Mesothelial cell of epicardium (in vitro differentiated cells): ENCODE measurements around the gene PLPPR5. TPM values are rescaled to one million over a fixed set of nuclear protein-coding genes. Genes with fewer than 3 reads are reported as not detected.

ENCODE experiments used
- DNase-seq, 2 experiments: peaks; one replicate each; pipeline ENCODE4 v3.0.0; 2021; ENCODE audit warnings: low spot score in 2 of 2; ENCODE audit not compliant: unreplicated experiment in 2 of 2
- H3K27ac Mint-ChIP-seq: 2 replicates; pipeline ENCODE4 v1.8.0; 2021; ENCODE audit warnings: mixed read lengths
- H3K27me3 Mint-ChIP-seq: 2 replicates; pipeline ENCODE4 v1.8.0; 2021; ENCODE audit warnings: low read depth, mixed read lengths
- H3K36me3 Mint-ChIP-seq: 2 replicates; pipeline ENCODE4 v1.8.0; 2021; ENCODE audit warnings: mixed read lengths
- H3K4me1 Mint-ChIP-seq: 2 replicates; pipeline ENCODE4 v1.8.0; 2021; ENCODE audit warnings: mixed read lengths
- H3K4me3 Mint-ChIP-seq: 2 replicates; pipeline ENCODE4 v1.8.0; 2021; ENCODE audit warnings: mild to moderate bottlenecking, moderate library complexity, mixed read lengths
- H3K9me3 Mint-ChIP-seq: 2 replicates; pipeline ENCODE4 v1.8.0; 2021; ENCODE audit warnings: mixed read lengths
- total RNA-seq: library from RNA; stranded (reverse); gene quantifications from 3 replicates; pipeline ENCODE4 v1.2.1, GENCODE V29; 2021
- TF ChIP-seq, protein P1 (sequence below): fragments of 200-600 bp; sonication (generic); IDR thresholded peaks from one replicate; pipeline ENCODE4 v1.5.0; 2021; ENCODE audit warnings: antibody characterized with exemption; ENCODE audit not compliant: unreplicated experiment

PLPPR5 gene
- total RNA-seq, 1 donor from 2014 or later: 0.11 TPM

GRCh38 chr1:98874828-98875227 lies 129.8 kb downstream of the PLPPR5 start:
- Mint-ChIP-seq H3K36me3 (no peaks in the 10 kb centered on the region), H3K4me3 (no peak overlapping the region), H3K27ac (no peak overlapping the region), H3K27me3 (peaks cover 23% of the 10 kb centered on the region), H3K4me1 (no peaks in the 10 kb centered on the region), H3K9me3 (peaks cover 5% of the 10 kb centered on the region)
- TF ChIP-seq, protein P1, sequence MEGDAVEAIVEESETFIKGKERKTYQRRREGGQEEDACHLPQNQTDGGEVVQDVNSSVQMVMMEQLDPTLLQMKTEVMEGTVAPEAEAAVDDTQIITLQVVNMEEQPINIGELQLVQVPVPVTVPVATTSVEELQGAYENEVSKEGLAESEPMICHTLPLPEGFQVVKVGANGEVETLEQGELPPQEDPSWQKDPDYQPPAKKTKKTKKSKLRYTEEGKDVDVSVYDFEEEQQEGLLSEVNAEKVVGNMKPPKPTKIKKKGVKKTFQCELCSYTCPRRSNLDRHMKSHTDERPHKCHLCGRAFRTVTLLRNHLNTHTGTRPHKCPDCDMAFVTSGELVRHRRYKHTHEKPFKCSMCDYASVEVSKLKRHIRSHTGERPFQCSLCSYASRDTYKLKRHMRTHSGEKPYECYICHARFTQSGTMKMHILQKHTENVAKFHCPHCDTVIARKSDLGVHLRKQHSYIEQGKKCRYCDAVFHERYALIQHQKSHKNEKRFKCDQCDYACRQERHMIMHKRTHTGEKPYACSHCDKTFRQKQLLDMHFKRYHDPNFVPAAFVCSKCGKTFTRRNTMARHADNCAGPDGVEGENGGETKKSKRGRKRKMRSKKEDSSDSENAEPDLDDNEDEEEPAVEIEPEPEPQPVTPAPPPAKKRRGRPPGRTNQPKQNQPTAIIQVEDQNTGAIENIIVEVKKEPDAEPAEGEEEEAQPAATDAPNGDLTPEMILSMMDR: no peak
- no peak for DNase-seq

DNA sequence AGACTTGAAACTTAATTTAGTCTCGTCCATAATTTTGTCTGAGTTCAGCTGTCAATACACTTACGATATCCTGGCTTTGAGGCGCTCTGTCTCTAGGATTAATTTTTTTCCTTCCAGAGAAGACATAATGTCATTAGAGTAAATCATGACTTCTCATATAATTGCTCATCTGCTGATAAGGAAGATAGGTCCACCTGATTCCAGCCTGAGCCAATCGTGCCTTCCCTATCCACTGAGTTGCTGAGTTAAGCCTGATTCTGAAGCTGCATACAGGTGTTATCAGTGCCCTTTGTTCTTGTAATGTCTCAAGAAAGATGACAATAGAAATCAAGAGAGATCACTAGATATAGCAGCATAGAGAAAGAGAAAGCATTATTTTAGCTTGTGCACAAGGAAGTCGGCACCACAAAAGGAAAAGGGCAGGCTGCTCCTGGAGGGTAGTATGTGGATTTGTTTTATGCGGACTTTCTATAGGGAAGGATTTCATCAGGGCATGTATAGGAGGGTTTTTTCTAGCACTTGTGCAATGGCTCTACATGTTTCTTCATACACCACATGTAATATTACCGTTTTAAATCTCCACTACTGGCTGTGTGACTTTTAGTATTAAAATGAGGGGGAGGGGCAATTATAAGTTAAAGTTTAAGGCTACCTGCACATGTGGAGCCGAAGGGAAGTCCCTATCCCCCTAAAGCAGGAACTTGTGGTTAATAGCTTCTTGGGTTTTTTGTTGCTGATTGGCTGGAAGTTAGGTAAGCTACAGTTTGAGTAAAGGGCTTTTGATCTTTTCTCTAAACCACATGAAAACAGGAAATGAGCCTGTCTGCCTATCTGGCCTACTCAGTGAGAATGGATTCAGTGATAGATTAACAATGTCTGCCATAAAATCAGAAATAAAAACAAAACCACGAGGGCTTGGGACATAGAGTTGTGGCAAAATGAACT lies 133.4 kb downstream of the PLPPR5 start:
- no peak overlapping the region for H3K27ac Mint-ChIP-seq
- H3K4me3 Mint-ChIP-seq: no peak overlapping the region
- DNase-seq: no peak
- H3K9me3 Mint-ChIP-seq: peaks cover 7% of the 10 kb centered on the region
- H3K27me3 Mint-ChIP-seq: peaks cover 3% of the 10 kb centered on the region
- TF ChIP-seq, protein P1: no peak
- no peaks in the 10 kb centered on the region for H3K36me3 Mint-ChIP-seq
- H3K4me1 Mint-ChIP-seq: no peaks in the 10 kb centered on the region

- TF ChIP-seq, protein P1: no peak
- no peak for DNase-seq
- Mint-ChIP-seq H3K27me3 (no peaks in the 10 kb centered on the region), H3K4me1 (no peaks in the 10 kb centered on the region), H3K36me3 (no peaks in the 10 kb centered on the region), H3K4me3 (no peak overlapping the region), H3K27ac (no peak overlapping the region), H3K9me3 (peaks cover 15% of the 10 kb centered on the region)
These were observed 138.9 kb downstream of the PLPPR5 start for GRCh38 chr1:98865796-98866195.

GRCh38 chr1:98860329-98860728 lies 144.3 kb downstream of the PLPPR5 start:
- H3K36me3 Mint-ChIP-seq: no peaks in the 10 kb centered on the region
- no peak overlapping the region for H3K27ac Mint-ChIP-seq
- no peaks in the 10 kb centered on the region for H3K4me1 Mint-ChIP-seq
- H3K4me3 Mint-ChIP-seq: no peak overlapping the region
- TF ChIP-seq, protein P1: no peak
- peaks cover 17% of the 10 kb centered on the region for H3K27me3 Mint-ChIP-seq
- peaks cover 3% of the 10 kb centered on the region for H3K9me3 Mint-ChIP-seq
- DNase-seq: no peak

GRCh38 chr1:98854137-98854536 lies 150.5 kb downstream of the PLPPR5 start:
- H3K9me3 Mint-ChIP-seq: no peaks in the 10 kb centered on the region

More at GRCh38 chr1:98854137-98854536, 150.5 kb downstream of the PLPPR5 start:
- Mint-ChIP-seq H3K27ac (no peak overlapping the region), H3K27me3 (peaks cover 31% of the 10 kb centered on the region), H3K4me3 (no peak overlapping the region), H3K4me1 (no peaks in the 10 kb centered on the region), H3K36me3 (no peaks in the 10 kb centered on the region)
- TF ChIP-seq, protein P1: no peak
- DNase-seq: no peak
